HG03378 (cell line): ENCODE data around the gene BOLL.
"Not testable (repeated sequence)": the region's sequence is repeated elsewhere in the genome, so short reads cannot be mapped to it uniquely, and the experiment has no call there.

Experiments
- ATAC-seq: cut with Tn5 transposase; IDR thresholded peaks from one replicate; pipeline ENCODE4 v1.9.1; 2021; ENCODE audit warnings: mild to moderate bottlenecking, moderate library complexity; ENCODE audit not compliant: unreplicated experiment

BOLL gene, protein sequence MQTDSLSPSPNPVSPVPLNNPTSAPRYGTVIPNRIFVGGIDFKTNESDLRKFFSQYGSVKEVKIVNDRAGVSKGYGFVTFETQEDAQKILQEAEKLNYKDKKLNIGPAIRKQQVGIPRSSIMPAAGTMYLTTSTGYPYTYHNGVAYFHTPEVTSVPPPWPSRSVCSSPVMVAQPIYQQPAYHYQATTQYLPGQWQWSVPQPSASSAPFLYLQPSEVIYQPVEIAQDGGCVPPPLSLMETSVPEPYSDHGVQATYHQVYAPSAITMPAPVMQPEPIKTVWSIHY

DNA sequence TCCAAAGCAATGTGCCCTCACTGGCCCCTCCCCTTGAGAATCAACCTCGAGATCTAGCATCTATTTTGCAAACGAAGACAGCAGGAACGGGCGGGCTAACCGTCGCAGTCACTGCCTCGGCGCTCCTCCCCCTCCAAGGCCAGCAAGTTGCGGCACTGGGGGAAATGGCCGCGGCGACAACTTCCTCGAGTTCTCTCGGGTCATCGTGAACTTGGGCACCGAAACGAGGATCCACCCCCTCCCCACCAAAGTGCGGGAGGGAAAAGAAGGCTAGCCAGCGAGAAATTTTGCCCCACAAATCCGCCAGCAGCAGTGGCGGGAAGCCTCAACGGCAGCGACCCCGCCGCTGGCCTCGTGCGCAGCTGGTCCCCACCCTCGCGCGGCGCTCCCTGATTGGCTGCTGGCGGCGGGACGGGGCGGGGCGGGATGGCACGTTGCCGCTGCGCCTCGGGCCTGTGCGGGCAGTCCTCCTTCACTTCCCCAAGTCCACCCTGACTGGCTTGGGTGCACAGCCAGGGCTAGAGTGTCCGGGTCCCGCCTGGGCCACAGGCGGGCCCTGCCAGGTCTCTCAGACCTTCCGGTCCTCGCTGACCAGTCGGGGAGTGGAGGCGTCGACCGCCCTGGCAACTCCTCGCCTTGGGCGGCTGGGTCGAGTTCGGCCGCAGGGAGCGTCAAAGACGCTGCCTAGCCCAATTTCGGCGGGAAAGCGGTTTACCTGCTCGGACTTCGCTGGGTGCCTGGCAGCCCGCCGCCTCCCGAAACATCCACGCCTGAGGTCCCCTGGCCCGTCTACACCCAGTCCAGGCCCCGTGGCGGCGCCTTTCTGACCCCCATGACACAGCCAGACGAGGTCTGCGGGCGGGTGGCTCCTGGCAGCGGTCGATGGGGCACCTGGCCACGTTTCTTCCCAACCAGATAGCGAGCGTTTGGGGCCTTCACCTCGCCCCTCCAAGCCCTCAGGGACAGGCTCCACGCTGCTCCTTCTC is at the start of gene BOLL:
BOLL (minus strand) TSS at position 364 of the 986 bp plus-strand sequence. CDS start 3,469 bp downstream, outside the sequence.
- ATAC-seq: no peak

DNA sequence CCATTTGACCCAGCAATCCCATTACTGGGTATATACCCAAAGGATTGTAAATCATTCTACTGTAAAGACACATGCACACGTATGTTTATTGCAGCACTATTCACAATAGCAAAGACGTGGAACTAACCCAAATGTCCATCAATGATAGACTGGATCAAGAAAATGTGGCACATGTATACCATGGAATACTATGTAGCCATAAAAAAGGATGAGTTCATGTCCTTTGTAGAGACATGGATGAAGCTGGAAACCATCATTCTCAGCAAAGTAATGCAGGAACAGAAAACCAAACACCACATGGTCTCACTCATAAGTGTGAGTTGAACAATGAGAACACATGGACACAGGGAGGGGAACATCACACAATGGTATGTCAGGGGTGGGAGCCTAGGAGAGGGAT is 49.7 kb upstream of the BOLL start:
- not testable (repeated sequence) for ATAC-seq

DNA sequence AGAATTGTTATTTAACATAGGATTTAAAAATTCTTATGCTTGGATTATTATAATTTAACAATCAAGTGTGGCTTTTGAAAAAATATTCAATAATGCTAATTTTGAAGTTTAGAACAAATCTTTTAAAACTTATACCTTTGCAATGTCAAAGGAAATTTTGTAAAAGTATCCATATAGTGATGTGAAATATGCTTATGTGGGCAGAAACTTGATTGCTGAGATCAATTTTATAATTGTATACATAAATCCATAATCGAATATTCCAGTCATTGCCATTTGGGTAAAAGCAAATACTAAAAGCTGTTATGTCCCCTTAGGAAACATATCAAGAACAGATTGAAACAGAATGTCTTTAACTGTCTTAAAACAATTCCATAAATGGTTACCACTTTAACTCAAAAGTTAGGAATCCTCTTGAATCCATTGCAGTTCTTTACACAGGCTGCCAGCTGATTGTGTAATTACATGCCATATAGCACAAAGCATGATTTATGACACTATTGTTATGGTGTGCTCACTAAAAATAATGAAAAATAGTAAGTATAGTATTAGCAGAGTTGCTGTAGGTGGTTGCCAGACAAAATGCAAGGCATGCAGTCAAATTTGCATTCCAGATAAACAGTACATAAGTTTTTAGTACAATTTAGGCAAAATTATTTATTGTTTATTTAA is 43.5 kb upstream of the BOLL start:
- no peak for ATAC-seq

DNA sequence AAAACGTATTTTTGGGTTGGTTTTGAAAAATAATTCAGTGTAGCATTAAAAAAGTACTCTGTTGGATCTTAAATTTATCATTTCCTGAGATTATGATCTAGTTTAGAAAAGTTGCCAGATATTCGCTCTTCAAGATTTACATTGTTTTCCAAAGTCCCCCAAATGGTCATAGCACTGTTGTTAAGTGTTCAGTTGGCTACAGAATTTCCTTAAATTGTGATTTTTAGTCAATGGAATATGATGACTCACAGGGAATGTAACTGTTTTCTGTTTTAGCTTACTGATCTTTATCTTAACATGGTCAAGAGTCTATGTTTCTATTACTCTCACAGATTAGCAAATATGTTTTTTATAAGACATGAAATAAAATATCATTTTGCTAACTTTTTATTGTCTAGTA is 42.5 kb upstream of the BOLL start:
- no peak for ATAC-seq

DNA sequence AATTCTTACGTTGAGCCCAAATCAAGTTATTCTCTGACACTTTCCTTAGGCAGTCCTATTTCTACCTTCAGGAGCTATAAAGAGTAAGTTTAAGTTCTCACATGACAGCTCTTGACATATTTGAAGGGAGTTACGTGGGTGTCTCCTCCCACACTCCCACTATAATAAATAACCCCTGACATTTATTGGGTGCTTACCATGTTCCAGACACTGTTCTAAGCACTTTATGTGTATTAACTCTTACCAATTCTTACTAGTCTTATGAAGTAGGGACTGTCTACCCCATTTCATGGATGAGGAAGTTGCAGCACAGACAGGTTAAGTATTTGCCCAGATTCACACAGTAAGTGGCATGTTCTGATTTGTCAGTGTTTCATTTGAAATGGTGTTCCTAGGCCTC is 37.2 kb upstream of the BOLL start:
- ATAC-seq: no peak

DNA sequence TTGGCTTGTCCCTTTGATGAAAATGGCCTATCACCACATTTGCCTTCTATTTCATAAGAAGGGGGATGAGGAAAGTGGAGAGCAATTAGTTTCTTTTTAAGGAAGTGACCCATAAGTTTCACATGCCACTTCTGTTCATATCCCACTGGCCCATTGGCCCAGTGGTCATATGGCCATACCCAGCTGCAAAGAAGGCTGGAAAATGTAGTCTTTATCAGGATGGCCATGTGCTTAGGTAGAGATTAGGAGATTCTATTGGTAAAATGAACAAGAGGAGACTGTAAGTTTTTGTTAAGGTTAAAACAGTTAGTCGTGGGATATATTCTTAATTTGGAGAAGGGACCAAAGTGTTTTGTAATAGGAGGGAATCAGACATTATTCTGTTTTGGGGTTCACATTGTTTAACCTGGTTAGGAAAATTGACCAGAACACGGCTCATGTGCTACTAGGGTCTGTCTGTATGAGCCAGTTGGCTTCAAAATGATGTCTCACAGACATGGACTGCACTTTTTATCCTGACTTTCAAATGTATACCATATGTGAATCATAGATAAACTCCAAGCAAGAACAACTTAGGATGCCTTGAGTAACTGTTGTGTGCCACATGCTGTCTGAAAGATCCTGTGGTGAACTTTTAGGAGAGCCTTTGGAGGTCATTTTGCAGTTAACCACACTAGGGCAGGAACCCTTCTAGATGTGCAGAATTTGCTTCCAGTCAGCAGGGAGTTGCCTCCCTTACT is 36.6 kb upstream of the BOLL start:
- no peak for ATAC-seq

DNA sequence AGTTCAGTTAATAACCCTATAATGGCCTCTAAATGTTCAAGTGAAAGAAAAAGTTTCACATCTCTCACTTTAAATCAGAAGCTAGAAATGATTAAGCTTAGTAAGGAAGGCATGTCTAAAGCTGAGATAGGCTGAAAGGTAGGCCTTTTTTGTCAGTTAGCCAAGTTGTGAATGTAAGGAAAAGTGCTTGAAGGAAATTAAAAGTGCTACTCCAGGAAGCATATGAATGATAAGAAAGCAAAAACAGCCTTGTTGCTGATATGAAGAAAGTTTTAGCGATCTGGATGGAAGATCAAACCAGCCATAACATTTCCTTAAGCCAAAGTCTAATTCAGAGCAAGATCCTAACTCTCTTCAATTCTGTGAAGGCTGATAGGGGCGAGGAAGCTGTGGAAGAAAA is 29.4 kb upstream of the BOLL start:
- ATAC-seq: no peak

DNA sequence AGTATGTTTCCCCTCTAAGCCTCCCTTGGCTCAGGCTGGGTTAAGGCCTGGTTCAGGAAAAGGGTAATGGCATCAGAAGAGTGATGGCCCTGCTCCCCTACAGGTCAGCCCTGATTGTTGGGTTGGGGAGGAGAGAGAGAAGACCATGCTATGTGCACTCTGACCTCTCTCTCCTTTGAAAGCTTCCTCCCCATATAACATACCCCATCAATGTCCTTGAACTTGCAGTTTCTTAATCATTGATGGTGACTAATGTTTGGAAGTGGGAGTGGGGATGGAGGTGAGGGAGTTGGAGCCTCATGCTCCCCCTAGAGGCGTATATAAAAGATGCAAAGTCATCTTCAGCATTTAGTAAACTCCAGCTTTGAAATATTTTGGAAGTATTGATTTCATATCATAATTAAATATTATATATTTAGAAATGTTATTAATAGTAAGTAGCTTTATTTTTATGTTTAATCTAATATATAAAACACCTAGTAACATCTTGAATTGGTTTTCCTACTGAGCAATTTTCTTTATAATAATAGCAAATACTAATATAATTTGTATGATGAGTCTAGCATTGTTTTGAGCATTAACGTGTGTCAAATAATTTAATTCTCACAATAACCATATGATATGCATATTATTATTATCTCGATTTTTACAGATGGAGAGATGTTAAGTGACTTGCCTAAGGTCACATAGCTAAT is 28.1 kb upstream of the BOLL start:
- ATAC-seq: peak; percentile 59

DNA sequence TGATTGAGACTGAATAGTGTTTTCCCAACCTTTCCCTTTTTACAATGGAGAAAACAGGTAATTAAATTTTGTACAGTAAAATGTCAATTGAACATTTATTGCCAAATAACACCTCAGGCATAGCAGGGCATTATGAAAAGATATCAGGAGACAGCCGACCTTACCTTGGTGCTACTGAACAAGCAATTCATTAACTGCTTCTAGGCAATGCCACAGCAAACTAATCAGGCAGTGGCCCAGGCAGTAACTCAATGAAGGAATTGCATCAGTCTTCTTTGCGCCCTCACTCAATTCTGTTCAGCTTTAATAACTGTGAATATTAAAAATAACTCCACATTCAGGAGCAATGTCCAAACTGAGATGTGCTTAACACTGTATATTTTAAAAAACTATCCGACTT is 25.4 kb upstream of the BOLL start:
- no peak for ATAC-seq

DNA sequence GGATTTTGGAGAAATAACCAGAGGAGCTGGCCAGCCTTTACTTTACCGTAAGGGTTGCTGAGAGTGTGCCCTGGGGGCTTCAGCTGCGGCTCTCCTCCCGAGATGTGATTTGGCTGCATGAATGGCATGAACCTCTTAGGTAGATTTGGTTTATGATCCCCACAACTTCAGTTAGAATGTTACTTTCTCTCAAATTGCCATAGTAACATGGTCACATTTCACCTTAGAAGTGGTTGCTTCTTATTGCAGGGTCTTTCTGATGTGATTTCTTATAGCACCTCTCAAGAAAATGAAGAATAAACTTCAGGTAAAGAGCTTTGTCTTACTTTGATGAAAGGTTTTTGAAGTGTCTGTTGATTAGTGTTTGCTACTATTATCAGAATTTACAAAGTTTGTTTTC is 24.9 kb upstream of the BOLL start:
- ATAC-seq: no peak

DNA sequence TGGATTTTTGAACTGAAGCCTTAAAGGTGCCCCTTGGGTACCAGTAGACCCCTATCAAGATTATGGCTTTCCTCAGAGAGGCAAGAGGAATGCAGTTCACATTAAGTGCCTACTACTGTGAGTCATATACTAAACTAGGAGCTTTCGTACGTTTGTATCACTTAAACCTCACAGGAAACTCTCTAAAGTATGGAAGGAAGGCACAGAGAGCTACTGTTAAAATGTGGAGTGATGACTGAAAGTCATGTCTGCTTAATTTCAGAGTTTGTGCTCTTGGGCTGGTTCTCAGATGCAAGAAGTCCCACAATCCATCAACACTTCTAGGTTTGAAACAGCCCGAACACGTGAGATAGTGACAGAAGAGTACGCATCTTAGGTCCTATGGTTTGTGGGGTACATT is 23.9 kb upstream of the BOLL start:
- ATAC-seq: no peak

DNA sequence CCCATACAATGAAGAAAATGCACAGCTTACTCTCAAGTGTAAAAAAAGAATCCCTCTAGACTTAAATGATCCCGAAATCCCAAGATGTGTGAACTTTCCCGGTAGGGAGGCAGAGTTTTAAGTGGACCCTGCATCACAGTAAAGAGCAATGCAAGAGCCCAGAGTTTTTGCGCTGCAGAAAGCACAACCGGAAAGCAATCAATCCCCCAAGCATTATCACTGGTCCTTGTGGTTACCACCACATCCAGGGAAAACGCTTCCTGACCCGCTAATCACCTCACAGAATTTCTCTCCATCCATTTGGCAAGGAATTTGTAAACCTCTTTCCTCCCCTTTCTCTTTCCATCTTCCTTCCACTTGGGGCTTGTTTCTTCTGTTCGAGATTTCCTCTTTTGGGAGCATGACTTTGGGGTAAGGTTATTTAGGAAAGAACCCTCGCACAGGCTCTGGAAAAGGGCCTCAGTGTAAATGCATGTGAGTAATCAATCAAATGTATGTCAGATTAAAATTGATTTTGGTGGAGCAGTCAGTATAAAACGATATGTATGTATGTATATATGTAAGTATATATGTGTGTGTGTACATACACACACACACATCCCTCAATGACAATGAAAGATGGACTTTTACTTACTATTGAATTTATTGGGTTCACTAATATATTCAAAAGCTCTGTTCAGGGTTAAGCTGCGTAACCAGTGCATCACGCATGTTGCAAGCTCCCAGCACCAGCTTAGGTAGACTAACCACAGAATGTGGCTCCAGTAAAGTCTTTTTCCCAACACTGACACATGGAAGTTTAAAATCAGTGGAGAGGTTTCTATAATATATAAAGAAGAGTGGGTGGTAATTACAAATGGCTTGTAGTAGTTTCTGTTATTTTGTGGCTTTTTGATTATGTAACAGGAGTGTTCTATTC is 20.9 kb upstream of the BOLL start:
- ATAC-seq: no peak

DNA sequence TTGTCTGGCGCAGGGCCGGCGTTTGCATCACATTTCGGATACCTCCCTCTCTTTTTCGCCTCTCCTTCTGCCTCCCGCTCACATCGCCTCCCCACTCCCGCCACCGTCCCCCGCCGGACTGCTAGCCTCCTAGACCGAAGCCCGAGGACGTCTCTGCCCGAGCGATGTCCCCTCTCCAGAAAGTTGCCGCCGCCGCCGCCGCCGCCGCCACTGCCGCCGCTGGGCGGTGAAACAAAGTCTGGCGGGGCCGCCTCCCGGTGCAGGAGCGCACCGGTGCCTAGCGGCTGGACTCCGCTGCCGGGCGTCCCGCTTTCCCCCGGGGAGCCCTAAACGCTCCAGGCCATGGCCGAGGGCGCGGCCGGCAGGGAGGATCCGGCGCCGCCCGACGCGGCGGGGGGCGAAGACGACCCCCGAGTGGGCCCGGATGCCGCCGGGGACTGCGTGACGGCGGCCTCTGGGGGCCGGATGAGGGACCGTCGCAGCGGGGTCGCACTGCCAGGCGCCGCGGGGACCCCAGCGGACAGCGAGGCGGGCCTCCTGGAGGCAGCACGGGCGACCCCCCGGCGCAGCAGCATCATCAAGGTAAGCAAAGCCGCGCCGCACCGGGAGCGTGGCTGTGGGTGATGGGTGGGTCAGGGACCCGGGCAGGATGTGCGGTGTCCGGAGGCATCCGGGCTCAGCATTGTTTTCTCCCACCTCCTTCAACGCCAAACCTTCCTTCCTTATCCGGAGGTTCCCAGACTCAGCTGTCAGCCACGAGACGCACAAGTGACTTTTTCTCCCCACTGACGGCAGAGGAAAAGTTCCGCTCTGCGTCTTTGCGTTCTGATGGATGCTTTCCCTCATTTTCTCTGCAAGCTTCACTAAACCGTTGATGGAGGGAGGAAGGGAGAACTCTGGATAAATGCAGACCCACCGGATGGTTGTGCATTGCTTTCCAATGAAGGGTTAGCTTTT is 19.9 kb upstream of the BOLL start:
- ATAC-seq: no peak

DNA sequence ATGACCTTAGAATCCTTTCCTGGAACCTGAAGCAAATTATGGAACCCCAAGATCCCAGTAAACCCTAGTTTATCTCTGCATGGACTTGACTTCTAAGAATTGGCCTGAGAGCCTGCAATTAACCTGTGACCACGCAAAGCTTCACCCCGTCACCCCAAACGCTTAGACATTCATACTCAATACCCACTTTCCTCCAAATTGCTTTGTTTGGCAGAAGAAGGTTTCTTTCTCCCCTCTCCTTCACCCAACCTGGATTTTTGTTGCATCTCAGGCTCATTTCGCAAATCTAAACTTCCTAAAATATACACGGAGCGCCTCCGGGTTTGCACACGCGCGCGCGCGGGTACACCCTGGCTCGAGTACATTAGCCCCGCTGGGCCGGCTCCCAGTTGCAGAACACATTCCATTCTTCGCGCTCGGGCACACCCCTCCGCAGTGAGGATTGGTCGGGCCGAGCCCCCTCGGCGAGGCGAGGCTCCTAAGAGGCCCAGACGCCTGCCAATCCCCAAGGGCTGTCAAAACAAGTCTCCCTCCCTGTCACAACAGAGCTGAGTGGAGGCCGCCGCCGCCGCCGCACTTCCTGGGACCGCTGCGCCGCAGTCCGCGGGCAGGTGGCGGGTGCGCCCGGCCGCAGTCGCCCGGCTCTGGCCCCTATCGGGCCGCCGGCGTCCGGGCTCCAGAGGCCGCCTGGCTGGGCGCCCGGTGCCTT is 19.1 kb upstream of the BOLL start, which contains the start of gene PLCL1:
PLCL1 (plus strand) TSS at position 545 of the 709 bp plus-strand sequence.
- peak; percentile 99 for ATAC-seq

DNA sequence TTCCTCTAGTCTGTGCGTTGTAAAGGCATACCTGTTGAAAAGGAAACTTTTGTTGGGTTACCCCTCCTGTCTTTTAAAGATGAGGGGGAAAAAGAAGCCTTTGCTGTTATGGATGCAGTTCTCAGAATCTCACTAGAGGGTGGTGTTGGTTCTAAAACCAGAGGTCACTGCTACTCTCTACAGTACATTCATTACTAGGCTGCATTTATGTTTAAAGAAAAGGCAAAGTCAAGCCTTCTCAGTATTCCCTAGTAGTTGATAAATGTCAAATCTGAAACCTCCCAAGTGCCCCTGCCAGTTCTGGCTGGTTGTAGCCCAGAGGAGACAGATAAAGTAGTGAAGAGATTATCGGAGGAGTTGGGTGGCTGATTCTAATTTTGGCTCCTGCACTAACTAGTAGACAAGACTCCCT is 17.9 kb upstream of the BOLL start:
- peak; percentile 40 for ATAC-seq

DNA sequence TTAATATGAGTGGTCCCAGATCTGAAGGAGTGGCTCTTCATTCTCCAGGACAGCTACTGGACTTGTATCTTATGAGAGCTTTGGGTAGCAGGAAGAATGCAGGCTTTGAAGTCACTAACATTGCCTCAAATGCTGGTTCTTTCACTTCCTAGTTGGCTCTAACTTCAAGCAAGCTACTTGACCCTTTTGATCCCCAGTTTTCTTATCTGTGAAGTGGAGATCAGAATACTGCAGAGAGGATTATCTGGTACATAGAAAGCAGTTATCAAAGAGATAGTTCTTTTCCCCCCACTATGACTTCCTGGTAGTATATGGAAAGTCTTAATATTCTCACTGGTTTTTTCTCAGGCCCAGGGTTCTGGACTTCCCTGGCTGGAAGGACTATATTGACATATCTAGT is 15.9 kb upstream of the BOLL start:
- ATAC-seq: no peak

DNA sequence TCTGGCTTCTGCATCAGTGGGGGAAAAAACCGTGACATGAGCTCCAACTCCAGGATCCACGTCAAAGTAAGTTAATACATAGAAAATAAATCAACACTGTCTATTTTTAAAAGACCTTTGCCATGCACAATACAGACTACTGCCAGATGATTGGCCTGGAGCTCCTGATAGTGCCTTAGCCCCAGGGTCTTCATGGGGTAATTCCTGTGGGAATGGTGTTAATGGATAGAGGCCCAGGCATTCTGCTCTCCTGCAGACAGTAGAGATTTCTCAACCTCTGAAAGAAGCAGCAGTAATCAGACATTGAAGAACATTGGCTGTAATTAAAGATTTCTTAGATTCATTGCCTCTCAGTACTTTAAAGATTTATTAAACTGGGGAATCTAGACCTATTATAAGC is 15.0 kb upstream of the BOLL start:
- no peak for ATAC-seq
